Measurements from ENCODE around the gene SIM1.

Gene SIM1

DNA sequence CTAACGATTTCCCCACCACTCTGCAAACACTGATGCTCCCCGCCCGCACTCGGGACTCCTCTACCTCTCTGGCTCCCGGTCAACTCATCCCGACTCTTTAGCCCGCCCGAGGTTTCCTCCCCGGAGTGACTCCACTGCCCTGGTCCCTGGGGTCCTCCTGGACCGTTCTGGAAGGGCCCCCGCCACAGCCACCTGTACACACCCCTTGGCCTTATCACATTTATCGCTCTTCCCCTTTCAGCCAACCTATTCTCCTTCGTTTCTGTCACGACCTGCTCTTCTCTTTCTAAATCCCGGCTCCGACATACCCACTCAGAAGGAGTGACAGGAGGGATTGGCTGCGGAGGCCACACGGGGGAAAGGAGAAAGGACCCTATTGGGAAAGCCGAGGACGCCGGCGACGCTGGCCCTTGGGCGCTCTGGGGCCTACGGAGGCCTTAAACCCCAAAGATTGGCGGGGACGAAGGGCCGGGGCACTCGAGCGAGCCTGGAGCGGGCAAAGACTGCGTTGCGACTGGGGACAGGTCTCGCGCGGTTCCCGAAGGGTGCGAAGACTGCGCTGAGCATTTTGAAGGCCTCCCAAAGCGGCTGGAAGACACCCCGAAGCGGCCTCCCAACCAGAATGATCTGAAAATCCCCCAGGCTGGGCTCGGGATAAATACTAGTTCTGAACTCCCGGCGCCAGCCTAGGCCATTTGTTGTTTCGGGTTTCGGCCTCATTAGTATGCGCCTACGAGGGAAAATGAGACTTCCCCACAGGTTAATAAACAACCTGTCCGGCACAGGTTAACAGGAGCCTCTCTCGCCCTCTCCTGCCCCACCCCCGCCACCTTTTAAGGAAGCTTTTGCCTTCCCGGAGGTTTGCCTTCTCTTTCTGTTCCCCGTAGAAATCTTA, 9.2 kb downstream of the SIM1 start:
- TF ChIP-seq ZNF274 (IDR thresholded peaks at IDR 0.05; ENCODE audit: low read depth, low read length), result no peak
- no peak overlapping the region for H3K4me3 ChIP-seq (ENCODE audit: low read length)

- no peak overlapping the region for H3K4me3 ChIP-seq (ENCODE audit: low read length)
- no peak for TF ChIP-seq ZNF274 (IDR thresholded peaks at IDR 0.05; ENCODE audit: low read depth, low read length)
Measured at GRCh38 chr6:100454551-100455229, 10.0 kb downstream of the SIM1 start.

GRCh38 chr6:100453701-100454521, 10.8 kb downstream of the SIM1 start:
- TF ChIP-seq ZNF274 (IDR thresholded peaks at IDR 0.05; ENCODE audit: low read depth, low read length), result no peak
- no peak overlapping the region for H3K4me3 ChIP-seq (ENCODE audit: low read length)

GRCh38 chr6:100452998-100453397, 11.7 kb downstream of the SIM1 start:
- no peak for TF ChIP-seq ZNF274 (IDR thresholded peaks at IDR 0.05; ENCODE audit: low read depth, low read length)

GRCh38 chr6:100451577-100451976, 13.1 kb downstream of the SIM1 start:
- TF ChIP-seq ZNF274 (IDR thresholded peaks at IDR 0.05; ENCODE audit: low read depth, low read length), result no peak
- H3K4me3 ChIP-seq (ENCODE audit: low read length), result no peak overlapping the region

More at GRCh38 chr6:100452998-100453397, 11.7 kb downstream of the SIM1 start:
- no peak overlapping the region for H3K4me3 ChIP-seq (ENCODE audit: low read length)

- no peak for TF ChIP-seq ZNF274 (IDR thresholded peaks at IDR 0.05; ENCODE audit: low read depth, low read length)
- no peak overlapping the region for H3K4me3 ChIP-seq (ENCODE audit: low read length)
Measured at GRCh38 chr6:100449239-100449691, 15.5 kb downstream of the SIM1 start.

DNA sequence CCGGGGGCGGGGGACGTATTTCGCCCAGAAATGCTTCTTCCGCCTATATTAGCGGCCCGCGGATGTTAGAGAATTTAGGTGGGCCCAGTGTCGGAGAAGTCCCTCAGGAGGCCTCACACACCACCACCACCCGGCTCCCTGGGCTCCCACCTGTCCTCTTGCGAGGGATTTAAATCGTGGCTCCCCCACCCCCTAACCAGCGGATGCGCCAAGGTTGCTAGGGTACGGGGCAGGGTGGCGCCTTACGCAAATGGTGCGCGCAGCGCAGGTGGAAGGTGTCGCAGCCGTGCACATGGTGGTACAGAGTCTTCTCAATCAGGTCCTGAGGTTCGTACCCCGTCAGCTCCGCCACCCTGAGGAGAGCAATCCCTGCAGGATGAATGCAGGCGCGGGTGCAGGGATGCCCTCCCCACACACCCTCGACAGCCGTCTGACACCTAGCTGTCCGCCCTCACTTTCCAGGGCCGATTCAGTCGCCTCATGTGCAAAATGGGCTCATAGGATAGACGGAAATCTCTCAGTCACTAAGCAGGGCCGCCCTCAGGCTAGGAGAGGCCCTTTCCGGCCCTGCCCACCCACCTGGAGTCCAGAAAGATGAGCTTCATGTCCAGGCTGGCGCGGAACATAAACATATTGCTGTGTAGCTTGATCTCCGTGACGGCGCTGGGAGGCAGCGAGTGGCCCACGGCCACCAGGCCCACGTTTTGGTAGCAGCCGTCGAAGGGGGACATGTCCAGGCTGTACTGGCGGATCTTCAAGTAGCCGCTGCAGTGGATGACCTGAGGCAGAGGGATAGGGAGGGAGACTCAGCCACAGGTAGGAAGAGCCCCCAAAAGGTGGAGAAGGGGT, 16.6 kb downstream of the SIM1 start:
- H3K4me3 ChIP-seq (ENCODE audit: low read length), result no peak overlapping the region
- no peak for TF ChIP-seq ZNF274 (IDR thresholded peaks at IDR 0.05; ENCODE audit: low read depth, low read length)

GRCh38 chr6:100447081-100447899, 17.4 kb downstream of the SIM1 start:
- no peak for TF ChIP-seq ZNF274 (IDR thresholded peaks at IDR 0.05; ENCODE audit: low read depth, low read length)
- no peak overlapping the region for H3K4me3 ChIP-seq (ENCODE audit: low read length)

DNA sequence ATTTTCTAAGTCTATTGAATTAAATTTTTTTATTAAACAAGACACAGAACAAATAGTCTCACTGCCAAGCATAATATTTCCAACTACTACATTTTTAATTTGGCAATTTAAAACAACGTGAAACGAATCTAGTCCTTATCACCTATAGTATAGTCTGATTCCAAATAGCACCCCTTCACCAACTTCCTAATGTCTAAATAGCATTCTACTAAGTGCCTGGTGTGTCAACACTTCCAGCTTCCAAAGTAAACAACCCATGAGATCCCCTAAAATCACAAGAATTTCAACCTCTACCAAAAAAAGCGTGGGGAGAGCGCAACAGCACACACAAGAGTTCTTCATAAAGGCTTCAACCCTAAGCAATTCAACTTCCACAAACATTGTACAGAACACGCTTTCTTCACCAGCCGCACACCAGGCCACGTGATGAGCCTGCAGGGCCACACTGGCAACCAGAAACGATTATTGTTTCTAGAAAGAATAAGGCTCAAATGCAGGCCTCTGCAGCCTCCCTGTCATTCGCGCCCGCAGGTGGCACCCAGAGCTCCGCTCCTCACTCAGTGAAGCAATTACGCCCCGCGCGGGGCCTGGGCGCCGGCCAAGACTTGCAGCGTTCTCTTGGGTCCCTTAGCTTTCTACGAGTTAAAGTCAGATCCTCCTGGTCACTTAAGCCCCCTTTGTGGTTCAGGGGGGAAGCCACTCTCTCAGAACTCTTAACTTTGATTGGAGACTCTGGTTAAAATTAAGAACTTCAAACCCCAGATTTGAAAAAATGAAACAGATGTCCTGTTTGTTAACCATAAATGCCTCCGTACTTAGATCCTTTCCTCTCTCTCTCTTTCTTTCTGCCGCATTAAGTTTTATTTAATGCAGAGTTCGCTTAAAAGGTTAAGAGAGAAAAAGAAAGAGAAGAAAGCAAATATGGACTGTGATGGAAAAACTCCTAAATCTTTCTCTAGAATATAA, 18.3 kb downstream of the SIM1 start:
- no peak for TF ChIP-seq ZNF274 (IDR thresholded peaks at IDR 0.05; ENCODE audit: low read depth, low read length)
- H3K4me3 ChIP-seq (ENCODE audit: low read length), result no peak overlapping the region

DNA sequence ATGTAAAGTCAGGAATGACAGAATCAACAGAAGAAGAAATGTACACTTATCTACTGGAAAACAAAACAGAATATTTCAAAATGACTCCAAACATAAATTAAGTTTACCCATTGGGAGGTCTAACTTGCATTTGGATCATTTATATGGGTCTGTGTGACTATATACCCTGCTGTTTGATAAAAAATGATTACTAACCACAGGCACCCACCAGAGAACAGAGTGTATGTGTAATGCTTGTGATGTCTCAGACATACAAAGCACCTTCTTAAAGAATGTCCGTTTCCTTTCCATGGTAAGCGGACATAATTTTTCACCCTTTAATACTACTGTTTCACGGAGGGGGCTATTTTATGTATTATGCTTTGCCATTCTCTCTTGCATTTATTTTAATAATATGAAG, 19.2 kb downstream of the SIM1 start:
- no peak for TF ChIP-seq ZNF274 (IDR thresholded peaks at IDR 0.05; ENCODE audit: low read depth, low read length)
- H3K4me3 ChIP-seq (ENCODE audit: low read length), result no peak overlapping the region

- TF ChIP-seq ZNF274 (IDR thresholded peaks at IDR 0.05; ENCODE audit: low read depth, low read length), result no peak
- H3K4me3 ChIP-seq (ENCODE audit: low read length), result no peak overlapping the region
Measured at GRCh38 chr6:100440935-100441334, 23.8 kb downstream of the SIM1 start.

GRCh38 chr6:100435299-100435698, 29.4 kb downstream of the SIM1 start:
- no peak for TF ChIP-seq ZNF274 (IDR thresholded peaks at IDR 0.05; ENCODE audit: low read depth, low read length)
- H3K4me3 ChIP-seq (ENCODE audit: low read length), result no peak overlapping the region
